ENCODE results near the gene CLN6. TPM values are rescaled to one million over a fixed set of nuclear protein-coding genes. Genes with fewer than 3 reads are reported as not detected.

The CLN6 gene
- total and polyA plus RNA-seq, 2 of the 4 experiments (the other 2 are of a cell fraction) = 6.5 to 31.9 TPM

DNA sequence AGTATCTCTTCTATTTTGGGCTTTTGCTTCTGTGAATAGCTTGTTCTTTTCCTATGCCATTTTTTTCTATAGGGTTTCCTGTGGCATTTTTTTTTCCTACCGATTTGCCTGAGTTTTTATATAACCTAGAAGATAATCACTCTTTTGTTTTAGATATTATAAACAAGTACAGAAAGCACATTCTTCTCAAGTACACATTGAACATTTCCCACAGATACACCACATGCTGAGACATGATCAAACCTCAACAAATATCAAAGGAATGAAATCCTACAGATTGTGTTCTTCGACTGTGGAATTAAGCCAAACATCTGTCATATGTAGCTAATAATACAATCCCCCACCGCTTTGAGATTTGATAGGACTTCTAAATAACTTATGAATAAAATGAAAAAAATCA, 38.9 kb upstream of the CLN6 start:
- Histone ChIP-seq H2AK9ac (replicated peaks; ENCODE audit: low read depth, low read length, poor library complexity) (no peak overlapping the region), H4K20me1 (ENCODE audit: insufficient read depth, low read length) (no peaks in the 10 kb centered on the region), H3K27me3 (ENCODE audit: control insufficient read depth, insufficient read depth, low read length) (0 out of 2 replicates have a peak, but pooled peaks cover 1% of the 10 kb centered on the region), H2AFZ (replicated peaks; ENCODE audit: low read length, poor library complexity) (no peak overlapping the region), H3K4ac (ENCODE audit: low read depth, low read length) (no peak overlapping the region), H4K91ac (ENCODE audit: insufficient read depth, low read depth, low read length) (no peak overlapping the region), H2BK5ac (ENCODE audit: low read depth, low read length, poor library complexity, severe bottlenecking) (no peak overlapping the region), H3K14ac (replicated peaks; ENCODE audit: low read depth, low read length) (no peak overlapping the region), H2BK20ac (ENCODE audit: low read depth, low read length) (no peak overlapping the region), H3K36me3 (ENCODE audit: control insufficient read depth, insufficient read depth, low read length) (no peaks in the 10 kb centered on the region), H3K4me3 (ENCODE audit: insufficient read depth, low read depth, low read length) (no peak overlapping the region), H3K9me1 (ENCODE audit: insufficient read depth, low read length) (peaks cover 8% of the 10 kb centered on the region), H4K8ac (ENCODE audit: low read depth in 2 of 2, low read length in 2 of 2) (no peak overlapping the region), H4K5ac (ENCODE audit: low read depth, low read length) (no peak overlapping the region), H3K23ac (ENCODE audit: low read depth, low read length) (no peak overlapping the region), H2BK15ac (ENCODE audit: low read depth, low read length) (no peak overlapping the region), H3K56ac (ENCODE audit: extremely low read depth, insufficient read depth, low read length) (no peak overlapping the region), H3K9ac (ENCODE audit: low read depth, low read length) (no peak overlapping the region), H3K27ac (ENCODE audit: insufficient read depth, low read length) (no peak overlapping the region), H2AK5ac (ENCODE audit: low read depth, low read length) (no peak overlapping the region), H3K18ac (ENCODE audit: low read depth, low read length) (no peak overlapping the region), H3K79me1 (ENCODE audit: low read depth in 1 of 2, low read length in 2 of 2) (peaks cover 2 to 3% of the 10 kb centered on the region in 2 experiments; a peak in 3 of 4 replicates), H3K9me3 (ENCODE audit: control insufficient read depth, insufficient read depth, low read length) (no peaks in the 10 kb centered on the region), H2BK120ac (ENCODE audit: low read depth, low read length) (no peak overlapping the region), H3K4me2 (ENCODE audit: low read depth, low read length) (no peak overlapping the region), H3K4me1 (ENCODE audit: control insufficient read depth, insufficient read depth, low read length) (peaks cover 17% of the 10 kb centered on the region)
- in situ Hi-C loops (cut with MboI; ENCODE audit: low sequenced_read_pairs) (no loop called here), dilution Hi-C loops (cut with HindIII; ENCODE audit: low sequenced_read_pairs, unreplicated experiment) (no loop called here), intact Hi-C loops (cut with micrococcal nuclease) (no loop called here)
- DNase-seq (peak; percentile 65), ATAC-seq (ENCODE audit: low read depth) (no peak)
- TF ChIP-seq BHLHE40 (IDR thresholded peaks at IDR 0.05; ENCODE audit: low read depth, low read length) (no peak), RAD21 (IDR thresholded peaks at IDR 0.05; ENCODE audit: low read length) (no peak), RCOR1 (IDR thresholded peaks at IDR 0.05; ENCODE audit: insufficient replicate concordance, low read length) (no peak), MAZ (IDR thresholded peaks at IDR 0.05; ENCODE audit: borderline replicate concordance, low read depth, low read length) (no peak), RFX5 (IDR thresholded peaks at IDR 0.05; ENCODE audit: low read depth, low read length) (no peak), POLR2A (IDR thresholded peaks at IDR 0.05; ENCODE audit: low read depth, low read length) (no peak)
- WGBS, 2 experiments (ENCODE audit: extremely low coverage in 2 of 2, insufficient read length in 1 of 2) = no CpG with 5 or more reads among the region's 3 CpGs
- POLR2A ChIA-PET (ENCODE audit: unreplicated experiment) = no interaction called here
- CTCF ChIA-PET = no interaction called here
- BruUV-seq (replicated peaks) = no TSS peak
